DMS53 (cell line): ENCODE measurements around the gene LENG8.
"Not testable (repeated sequence)": the region's sequence is repeated elsewhere in the genome, so short reads cannot be mapped to it uniquely, and the experiment has no call there.

Source experiments
- DNase-seq: peaks from one replicate; lab custom pipeline; 2025; lab: John Stamatoyannopoulos, UW

LENG8 gene

DNA sequence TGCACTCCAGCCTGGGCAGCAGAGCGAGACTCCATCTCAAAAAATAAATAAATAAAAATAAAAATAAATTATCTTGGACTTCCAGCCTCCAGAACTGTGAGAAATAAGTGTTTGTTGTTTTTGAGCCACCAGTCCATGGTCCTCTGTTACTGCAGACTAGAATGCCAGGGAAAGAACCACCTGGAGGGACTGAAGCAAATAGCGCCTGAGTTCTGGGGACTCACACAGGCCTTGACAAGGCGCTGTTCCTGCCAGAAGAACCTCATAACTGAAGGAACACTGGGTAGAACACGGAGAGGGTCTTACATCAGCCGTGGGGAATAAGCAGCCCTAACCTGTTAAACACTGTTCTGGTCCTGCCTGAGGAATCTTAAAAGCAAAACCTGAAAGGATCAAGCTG lies 8.4 kb upstream of the LENG8 start:
- no peak for DNase-seq

- no peak for DNase-seq
Measured at GRCh38 chr19:54444737-54445136, 4.3 kb upstream of the LENG8 start.

DNA sequence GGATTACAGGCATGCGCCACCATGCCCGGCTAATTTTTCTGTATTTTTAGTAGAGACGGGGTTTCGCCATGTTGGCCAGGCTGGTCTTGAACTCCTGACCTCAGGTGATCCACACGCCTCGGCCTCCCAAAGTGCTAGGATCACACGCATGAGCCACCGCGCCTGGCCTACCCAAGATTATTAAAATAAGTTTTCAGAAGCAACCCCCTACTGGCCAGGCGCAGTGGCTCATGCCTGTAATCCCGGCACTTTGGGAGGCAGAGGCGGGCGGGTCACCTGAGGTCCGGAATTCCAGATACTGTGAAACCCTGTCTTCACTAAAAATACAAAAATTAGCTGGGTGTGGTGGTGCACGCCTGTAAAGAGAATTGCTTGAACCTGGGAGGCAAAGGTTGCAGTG lies 2.6 kb upstream of the LENG8 start:
- DNase-seq = not testable (repeated sequence)

DNA sequence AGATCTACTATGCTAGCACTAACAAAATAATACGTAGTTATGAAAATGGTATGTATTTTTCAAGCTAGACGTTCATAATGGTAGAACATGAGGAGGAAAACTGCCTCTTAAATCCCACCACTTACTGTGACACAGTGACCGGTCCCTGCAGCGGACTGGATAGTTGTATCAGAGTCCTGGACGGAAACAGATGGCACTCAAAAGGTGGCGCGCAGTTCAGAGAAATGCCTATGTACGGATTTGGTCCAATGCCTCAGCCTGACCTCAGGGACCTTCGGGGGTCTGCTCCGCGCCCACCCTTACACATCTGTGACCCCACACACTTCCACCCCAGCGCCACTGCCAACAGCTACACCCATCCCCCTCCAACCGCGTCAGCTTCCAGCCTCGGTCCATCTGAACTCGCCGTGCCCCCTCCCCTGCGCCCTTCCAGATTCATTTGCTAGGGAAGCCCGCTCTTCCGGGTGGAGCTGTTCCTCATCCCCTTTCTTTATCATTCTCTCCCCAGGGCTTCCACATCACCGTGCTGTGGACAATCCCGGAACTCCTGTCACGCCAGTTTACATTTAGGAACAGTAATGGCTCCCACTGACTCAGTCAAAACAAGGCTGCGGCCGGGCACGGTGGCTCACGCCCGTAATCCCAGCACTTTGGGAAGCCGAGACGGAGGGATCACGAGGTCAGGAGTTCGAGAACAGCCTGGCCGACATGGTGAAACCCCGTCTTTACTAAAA lies 792 bp upstream of the LENG8 start:
- DNase-seq = peak; percentile 79

DNA sequence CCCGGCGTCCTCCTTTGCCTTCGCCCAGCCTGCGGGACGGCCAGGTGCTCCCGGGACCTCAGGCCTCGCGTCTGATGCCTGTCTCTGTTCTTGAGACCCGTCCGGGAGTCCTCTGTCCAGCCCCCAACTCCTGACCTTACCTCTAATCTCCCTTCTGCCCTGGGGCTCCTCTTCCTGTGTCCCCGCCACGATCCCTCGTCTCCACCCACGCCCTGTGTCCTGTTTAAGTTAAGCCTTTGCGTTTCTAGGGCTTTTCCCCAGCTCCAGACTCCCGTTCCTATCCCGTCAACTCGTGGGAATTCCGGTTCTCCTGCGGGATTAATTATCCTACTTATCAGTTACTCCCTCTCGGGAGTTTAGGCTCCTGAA lies 686 bp downstream of the LENG8 start:
- peak; percentile 61 for DNase-seq

GRCh38 chr19:54451331-54451871 lies 2.4 kb downstream of the LENG8 start:
- DNase-seq = peak; percentile 59

DNA sequence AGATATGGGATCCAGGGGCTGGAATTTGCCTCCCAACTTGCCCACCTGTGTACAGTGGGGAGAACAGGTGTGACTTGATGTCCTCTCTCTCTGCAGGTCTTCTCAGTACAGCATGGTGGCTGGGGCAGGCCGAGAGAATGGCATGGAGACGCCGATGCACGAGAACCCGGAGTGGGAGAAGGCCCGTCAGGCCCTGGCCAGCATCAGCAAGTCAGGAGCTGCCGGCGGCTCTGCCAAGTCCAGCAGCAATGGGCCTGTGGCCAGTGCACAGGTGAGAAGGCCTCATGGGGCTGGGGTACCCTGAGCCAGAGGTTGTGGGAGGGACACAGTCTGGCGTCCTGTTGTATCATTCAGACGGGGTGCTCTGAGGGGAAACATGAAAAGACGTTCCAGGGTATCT lies 3.0 kb downstream of the LENG8 start:
- DNase-seq = no peak

- no peak for DNase-seq
Measured at GRCh38 chr19:54452626-54453025, 3.6 kb downstream of the LENG8 start.

DNA sequence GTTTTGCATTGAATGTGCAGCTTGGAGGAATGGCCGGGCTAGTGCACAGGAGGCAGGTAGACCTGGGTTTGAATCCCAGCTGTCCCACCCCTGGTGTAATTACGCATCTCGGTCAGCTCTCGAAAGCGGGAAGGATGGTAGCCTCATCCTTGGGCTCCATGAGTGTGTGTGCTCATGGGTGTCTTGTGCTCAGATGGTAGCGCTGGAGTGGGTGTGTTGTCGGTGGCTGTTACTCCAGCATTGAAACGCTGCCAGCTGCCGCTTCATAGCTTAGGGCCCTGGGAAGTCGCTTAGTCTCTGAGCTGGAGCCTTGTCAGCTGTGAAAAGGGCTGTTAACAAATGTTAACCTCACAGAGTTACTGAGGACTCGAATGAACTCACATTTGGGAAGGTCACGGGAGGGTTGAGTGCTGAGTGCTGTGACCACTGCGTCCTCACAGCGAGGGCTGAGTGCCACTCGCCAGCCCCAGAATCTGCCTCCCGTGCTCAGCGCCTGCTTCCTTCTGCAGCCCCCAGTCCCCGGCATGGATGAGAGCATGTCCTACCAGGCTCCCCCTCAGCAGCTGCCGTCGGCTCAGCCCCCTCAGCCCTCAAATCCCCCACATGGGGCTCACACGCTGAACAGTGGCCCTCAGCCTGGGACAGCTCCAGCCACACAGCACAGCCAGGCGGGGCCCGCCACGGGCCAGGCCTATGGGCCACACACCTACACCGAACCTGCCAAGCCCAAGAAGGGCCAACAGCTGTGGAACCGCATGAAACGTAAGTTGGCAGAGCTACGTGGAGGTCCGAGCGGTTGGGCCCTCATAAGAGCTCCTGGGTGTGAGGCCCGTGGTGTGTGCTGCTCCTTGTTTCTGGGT lies 5.2 kb downstream of the LENG8 start:
- DNase-seq = no peak

- DNase-seq = no peak
Measured at GRCh38 chr19:54454781-54455675, 6.0 kb downstream of the LENG8 start.

GRCh38 chr19:54455786-54456422 lies 6.9 kb downstream of the LENG8 start:
- DNase-seq = no peak

GRCh38 chr19:54456423-54457373 lies 7.7 kb downstream of the LENG8 start:
- DNase-seq = no peak

GRCh38 chr19:54457773-54458647 lies 9.0 kb downstream of the LENG8 start:
- peak; percentile 23 for DNase-seq

DNA sequence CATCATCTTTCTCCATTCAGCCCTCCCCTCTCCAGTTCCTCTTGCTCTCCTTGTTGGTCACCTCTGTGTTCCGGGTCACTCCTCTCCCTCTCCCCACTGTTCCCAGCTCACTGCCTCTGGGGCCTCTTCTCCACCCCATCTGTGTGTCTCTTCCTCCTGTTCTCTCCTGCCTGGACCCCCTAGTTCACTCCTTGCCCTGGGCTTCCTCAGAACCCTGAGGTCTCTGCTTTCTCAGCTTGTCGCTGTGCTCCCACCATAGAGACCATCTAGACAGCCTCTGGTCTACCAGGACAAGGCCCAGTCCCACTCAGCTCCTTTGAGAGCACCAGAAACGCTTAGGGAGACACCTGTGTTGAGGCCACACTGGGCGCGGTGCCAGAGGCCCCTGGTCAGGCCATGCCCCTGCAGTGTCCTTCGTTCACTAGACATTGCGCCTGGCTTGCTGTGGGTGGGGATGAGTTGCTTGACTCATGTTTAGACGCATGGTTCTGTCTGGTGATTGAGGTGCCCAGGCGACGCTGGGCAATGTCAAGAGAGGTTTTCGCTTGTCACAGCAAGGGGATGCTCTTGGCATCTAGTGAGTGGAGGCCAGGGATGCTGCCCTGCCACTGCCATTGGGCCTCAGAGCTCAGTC lies 9.8 kb downstream of the LENG8 start:
- no peak for DNase-seq

GRCh38 chr19:54459282-54460229 lies 10.6 kb downstream of the LENG8 start:
- peak; percentile 91 for DNase-seq

- DNase-seq = no peak
Measured at GRCh38 chr19:54460230-54461005, 11.4 kb downstream of the LENG8 start.

DNA sequence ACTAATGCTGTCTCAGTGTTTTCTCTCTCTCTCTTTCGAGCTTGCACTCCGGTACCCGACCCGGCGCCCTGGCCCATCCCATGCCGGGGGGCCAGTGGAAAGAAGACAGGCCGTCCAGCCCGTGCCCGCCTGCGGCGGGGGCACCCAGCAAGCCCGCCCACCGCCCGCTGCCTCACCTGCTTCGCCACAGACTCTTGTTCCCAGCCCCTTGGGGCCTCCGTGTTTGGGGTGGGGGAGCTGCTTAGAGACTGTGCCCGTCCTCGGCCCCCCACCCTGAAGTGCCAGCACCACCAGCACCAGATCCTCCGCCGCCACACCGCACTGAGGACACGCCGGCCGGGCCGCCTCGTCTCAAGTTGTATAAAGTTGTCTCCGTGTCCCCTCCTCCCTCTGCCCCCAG lies 12.2 kb downstream of the LENG8 start:
- DNase-seq = no peak
